Neural cell (in vitro differentiated cells): ENCODE measurements around the gene EXOC8. TPM values are rescaled to one million over a fixed set of nuclear protein-coding genes. Genes with fewer than 3 reads are reported as not detected.

Experiments
- H2AFZ ChIP-seq: fragments of 200-600, 300-800 bp; sonication (generic), shearing (Covaris generic); 2 replicates; pipeline ENCODE4 v1.6.0; 2014; ENCODE audit warnings: low read depth, mild to moderate bottlenecking, antibody characterized with exemption, low read length, moderate library complexity
- H3F3A ChIP-seq: fragments of 200-600 bp; shearing (Covaris generic); 2 replicates; pipeline ENCODE4 v1.6.1; 2016; ENCODE audit warnings: mild to moderate bottlenecking, moderate library complexity, mixed read lengths, antibody characterized with exemption, low read length; ENCODE audit not compliant: insufficient read depth, poor library complexity, severe bottlenecking
- H3K27ac ChIP-seq: fragments of 200-600, 300-800 bp; sonication (generic), shearing (Covaris generic); 2 replicates; pipeline ENCODE4 v1.5.1; 2014; ENCODE audit warnings: mild to moderate bottlenecking, low read length, moderate library complexity
- H3K27me3 ChIP-seq: fragments of 300-800, 200-600 bp; sonication (generic), shearing (Covaris generic); 2 replicates; pipeline ENCODE4 v1.6.0; 2014; ENCODE audit warnings: mild to moderate bottlenecking, low read depth, low read length, moderate library complexity; ENCODE audit not compliant: insufficient read depth
- H3K36me3 ChIP-seq: fragments of 300-800, 200-600 bp; sonication (generic), shearing (Covaris generic); 2 replicates; pipeline ENCODE4 v1.5.1; 2014; ENCODE audit warnings: mild to moderate bottlenecking, antibody characterized with exemption, low read length, moderate library complexity; ENCODE audit not compliant: insufficient read depth
- H3K4me2 ChIP-seq: fragments of 300-800, 200-600 bp; sonication (generic), shearing (Covaris generic); 2 replicates; pipeline ENCODE4 v1.6.0; 2014; ENCODE audit warnings: mild to moderate bottlenecking, low read length
- H3K4me3 ChIP-seq: fragments of 300-800, 200-600 bp; sonication (generic), shearing (Covaris generic); 2 replicates; pipeline ENCODE4 v1.5.1; 2014; ENCODE audit warnings: mild to moderate bottlenecking, low read length, moderate library complexity
- H3K79me2 ChIP-seq: fragments of 200-600 bp; shearing (Covaris generic); replicated peaks from 2 replicates; pipeline ENCODE4 v1.6.0; 2014; ENCODE audit warnings: mild to moderate bottlenecking, low read length, moderate library complexity; ENCODE audit not compliant: insufficient read depth
- H3K9ac ChIP-seq: fragments of 300-800, 200-600 bp; sonication (generic), shearing (Covaris generic); 2 replicates; pipeline ENCODE4 v1.6.1; 2016; ENCODE audit warnings: mild to moderate bottlenecking, low read length, mixed read lengths
- H3K9me2 ChIP-seq: fragments of 200-600 bp; shearing (Covaris generic); 2 replicates; pipeline ENCODE4 v1.6.1; 2016; ENCODE audit warnings: mild to moderate bottlenecking, low read length, mixed read lengths; ENCODE audit not compliant: insufficient read depth
- H3K9me3 ChIP-seq: fragments of 200-600, 300-800 bp; sonication (generic), shearing (Covaris generic); 2 replicates; pipeline ENCODE4 v1.6.1; 2016; ENCODE audit warnings: mild to moderate bottlenecking, mixed run types, low read length, moderate library complexity, mixed read lengths
- H4K20me1 ChIP-seq: fragments of 200-600 bp; shearing (Covaris generic); 2 replicates; pipeline ENCODE4 v1.6.1; 2016; ENCODE audit warnings: mild to moderate bottlenecking, mixed run types; ENCODE audit not compliant: insufficient read depth
- CTCF ChIP-seq: fragments of 450-650 bp; IDR thresholded peaks from 2 replicates; pipeline ENCODE4 v1.5.1; 2014; ENCODE audit warnings: antibody characterized with exemption, mild to moderate bottlenecking, moderate library complexity; ENCODE audit not compliant: poor library complexity, severe bottlenecking
- EP300 ChIP-seq: fragments of 450-650 bp; conservative IDR thresholded peaks from 2 replicates; pipeline ENCODE4 v1.6.1; 2014; ENCODE audit warnings: antibody characterized with exemption, mild to moderate bottlenecking, moderate library complexity; ENCODE audit not compliant: poor library complexity, severe bottlenecking
- EZH2 ChIP-seq: fragments of 200-600, 300-800 bp; shearing (Covaris generic), sonication (generic); IDR thresholded peaks from 2 replicates; pipeline ENCODE4 v1.6.1; 2014; ENCODE audit warnings: antibody characterized with exemption, low read length, borderline replicate concordance, mild to moderate bottlenecking; ENCODE audit not compliant: insufficient read depth, poor library complexity, severe bottlenecking
- MXI1 ChIP-seq: fragments of 450-650 bp; conservative IDR thresholded peaks from 2 replicates; pipeline ENCODE4 v1.6.1; 2014; ENCODE audit warnings: antibody characterized with exemption, mild to moderate bottlenecking; ENCODE audit not compliant: poor library complexity, severe bottlenecking
- POLR2AphosphoS5 ChIP-seq: IDR thresholded peaks from 2 replicates; pipeline ENCODE4 v1.6.1; 2012
- RAD21 ChIP-seq: fragments of 450-650 bp; conservative IDR thresholded peaks from 2 replicates; pipeline ENCODE4 v1.6.1; 2014; ENCODE audit warnings: antibody characterized with exemption, mild to moderate bottlenecking, moderate library complexity
- SMC3 ChIP-seq: fragments of 450-650 bp; conservative IDR thresholded peaks from 2 replicates; pipeline ENCODE4 v1.6.1; 2014; ENCODE audit warnings: antibody characterized with exemption, mild to moderate bottlenecking, moderate library complexity; ENCODE audit not compliant: poor library complexity
- TAF1 ChIP-seq: IDR thresholded peaks from 2 replicates; pipeline ENCODE4 v1.6.1; 2012; ENCODE audit warnings: low read depth
- polyA plus RNA-seq: library from polyadenylated mRNA; depleted of rRNA; stranded (reverse); fragments of >200 nt; gene quantifications from 2 replicates; pipeline ENCODE4 v1.2.3, GENCODE V29; 2014
- TF ChIP-seq, protein P1 (sequence below): IDR thresholded peaks from 2 replicates; pipeline ENCODE4 v1.6.1; 2012; ENCODE audit warnings: borderline replicate concordance

EXOC8 gene
- polyA plus RNA-seq, 1 donor from 2014 or later: 12.9 TPM

- H3K79me2 ChIP-seq: peaks cover 4% of the 10 kb centered on the region
- H3K36me3 ChIP-seq: no peaks in the 10 kb centered on the region
- no peak overlapping the region for H3K4me3 ChIP-seq
- no peak overlapping the region for H3K4me2 ChIP-seq
- no peaks in the 10 kb centered on the region for H3F3A ChIP-seq
- no peak overlapping the region for H3K27ac ChIP-seq
- TF ChIP-seq POLR2AphosphoS5 (no peak), TAF1 (no peak), CTCF (no peak), SMC3 (no peak), MXI1 (no peak), RAD21 (no peak), EZH2 (no peak), EP300 (no peak)
- TF ChIP-seq, protein P1, sequence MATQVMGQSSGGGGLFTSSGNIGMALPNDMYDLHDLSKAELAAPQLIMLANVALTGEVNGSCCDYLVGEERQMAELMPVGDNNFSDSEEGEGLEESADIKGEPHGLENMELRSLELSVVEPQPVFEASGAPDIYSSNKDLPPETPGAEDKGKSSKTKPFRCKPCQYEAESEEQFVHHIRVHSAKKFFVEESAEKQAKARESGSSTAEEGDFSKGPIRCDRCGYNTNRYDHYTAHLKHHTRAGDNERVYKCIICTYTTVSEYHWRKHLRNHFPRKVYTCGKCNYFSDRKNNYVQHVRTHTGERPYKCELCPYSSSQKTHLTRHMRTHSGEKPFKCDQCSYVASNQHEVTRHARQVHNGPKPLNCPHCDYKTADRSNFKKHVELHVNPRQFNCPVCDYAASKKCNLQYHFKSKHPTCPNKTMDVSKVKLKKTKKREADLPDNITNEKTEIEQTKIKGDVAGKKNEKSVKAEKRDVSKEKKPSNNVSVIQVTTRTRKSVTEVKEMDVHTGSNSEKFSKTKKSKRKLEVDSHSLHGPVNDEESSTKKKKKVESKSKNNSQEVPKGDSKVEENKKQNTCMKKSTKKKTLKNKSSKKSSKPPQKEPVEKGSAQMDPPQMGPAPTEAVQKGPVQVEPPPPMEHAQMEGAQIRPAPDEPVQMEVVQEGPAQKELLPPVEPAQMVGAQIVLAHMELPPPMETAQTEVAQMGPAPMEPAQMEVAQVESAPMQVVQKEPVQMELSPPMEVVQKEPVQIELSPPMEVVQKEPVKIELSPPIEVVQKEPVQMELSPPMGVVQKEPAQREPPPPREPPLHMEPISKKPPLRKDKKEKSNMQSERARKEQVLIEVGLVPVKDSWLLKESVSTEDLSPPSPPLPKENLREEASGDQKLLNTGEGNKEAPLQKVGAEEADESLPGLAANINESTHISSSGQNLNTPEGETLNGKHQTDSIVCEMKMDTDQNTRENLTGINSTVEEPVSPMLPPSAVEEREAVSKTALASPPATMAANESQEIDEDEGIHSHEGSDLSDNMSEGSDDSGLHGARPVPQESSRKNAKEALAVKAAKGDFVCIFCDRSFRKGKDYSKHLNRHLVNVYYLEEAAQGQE: no peak
- no peaks in the 10 kb centered on the region for H3K9me2 ChIP-seq
- H3K9me3 ChIP-seq: no peaks in the 10 kb centered on the region
- H2AFZ ChIP-seq: no peak overlapping the region
- no peak overlapping the region for H3K9ac ChIP-seq
- H4K20me1 ChIP-seq: no peaks in the 10 kb centered on the region
- H3K27me3 ChIP-seq: no peaks in the 10 kb centered on the region
Observed at GRCh38 chr1:231327617-231328016, 10.0 kb downstream of the EXOC8 start.

DNA sequence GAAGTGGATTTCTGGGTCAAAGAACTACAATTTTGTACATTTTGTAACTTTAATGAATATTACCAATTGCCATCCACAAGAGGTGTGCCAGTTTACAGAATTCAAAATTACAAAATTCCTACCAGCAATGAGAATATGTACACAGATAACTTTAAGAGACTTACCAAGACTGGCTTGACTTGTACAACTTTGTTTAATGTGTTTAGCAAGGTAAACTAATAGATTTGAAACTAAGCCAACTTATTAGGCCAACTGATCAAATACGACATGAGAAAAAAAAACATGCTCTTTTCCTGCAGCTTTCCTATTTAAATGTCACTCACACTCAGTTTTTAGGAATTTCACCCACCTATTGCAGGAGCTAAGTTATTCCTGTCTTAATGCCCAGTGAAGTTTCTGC, 11.4 kb downstream of the EXOC8 start:
- no peak overlapping the region for H3K4me2 ChIP-seq
- H3K36me3 ChIP-seq: no peaks in the 10 kb centered on the region
- no peaks in the 10 kb centered on the region for H3K9me2 ChIP-seq
- no peak overlapping the region for H2AFZ ChIP-seq
- no peak overlapping the region for H3K27ac ChIP-seq
- H3K27me3 ChIP-seq: no peaks in the 10 kb centered on the region
- no peaks in the 10 kb centered on the region for H3F3A ChIP-seq
- H3K4me3 ChIP-seq: no peak overlapping the region
- H3K79me2 ChIP-seq: no peaks in the 10 kb centered on the region
- H3K9ac ChIP-seq: no peak overlapping the region
- no peaks in the 10 kb centered on the region for H3K9me3 ChIP-seq
- TF ChIP-seq TAF1: no peak
- no peak for TF ChIP-seq SMC3
- no peak for TF ChIP-seq EP300
- no peak for TF ChIP-seq CTCF
- TF ChIP-seq MXI1: no peak
- no peak for TF ChIP-seq EZH2
- TF ChIP-seq RAD21: no peak
- TF ChIP-seq, protein P1: no peak
- no peak for TF ChIP-seq POLR2AphosphoS5
- H4K20me1 ChIP-seq: no peaks in the 10 kb centered on the region
